PC-3 (cell line): Measurements from ENCODE around the gene REXO4.

ENCODE experiments used
- EZH2 ChIP-seq: fragments of 300-600 bp; sonication (generic); IDR thresholded peaks from one replicate; pipeline ENCODE4 v1.6.1; 2017; ENCODE audit warnings: antibody characterized with exemption, mild to moderate bottlenecking, low read length; ENCODE audit not compliant: unreplicated experiment
- EZH2phosphoT487 ChIP-seq: fragments of 300-600 bp; sonication (generic); IDR thresholded peaks from 2 replicates; pipeline ENCODE4 v1.6.1; 2018; ENCODE audit warnings: mild to moderate bottlenecking, antibody characterized with exemption, low read length, borderline replicate concordance
- TF ChIP-seq, protein P1 (sequence below): fragments of 300-600 bp; sonication (generic); conservative IDR thresholded peaks from 2 replicates; pipeline ENCODE4 v1.5.1; 2017; ENCODE audit warnings: antibody characterized with exemption, low read depth, mild to moderate bottlenecking, low read length

DNA sequence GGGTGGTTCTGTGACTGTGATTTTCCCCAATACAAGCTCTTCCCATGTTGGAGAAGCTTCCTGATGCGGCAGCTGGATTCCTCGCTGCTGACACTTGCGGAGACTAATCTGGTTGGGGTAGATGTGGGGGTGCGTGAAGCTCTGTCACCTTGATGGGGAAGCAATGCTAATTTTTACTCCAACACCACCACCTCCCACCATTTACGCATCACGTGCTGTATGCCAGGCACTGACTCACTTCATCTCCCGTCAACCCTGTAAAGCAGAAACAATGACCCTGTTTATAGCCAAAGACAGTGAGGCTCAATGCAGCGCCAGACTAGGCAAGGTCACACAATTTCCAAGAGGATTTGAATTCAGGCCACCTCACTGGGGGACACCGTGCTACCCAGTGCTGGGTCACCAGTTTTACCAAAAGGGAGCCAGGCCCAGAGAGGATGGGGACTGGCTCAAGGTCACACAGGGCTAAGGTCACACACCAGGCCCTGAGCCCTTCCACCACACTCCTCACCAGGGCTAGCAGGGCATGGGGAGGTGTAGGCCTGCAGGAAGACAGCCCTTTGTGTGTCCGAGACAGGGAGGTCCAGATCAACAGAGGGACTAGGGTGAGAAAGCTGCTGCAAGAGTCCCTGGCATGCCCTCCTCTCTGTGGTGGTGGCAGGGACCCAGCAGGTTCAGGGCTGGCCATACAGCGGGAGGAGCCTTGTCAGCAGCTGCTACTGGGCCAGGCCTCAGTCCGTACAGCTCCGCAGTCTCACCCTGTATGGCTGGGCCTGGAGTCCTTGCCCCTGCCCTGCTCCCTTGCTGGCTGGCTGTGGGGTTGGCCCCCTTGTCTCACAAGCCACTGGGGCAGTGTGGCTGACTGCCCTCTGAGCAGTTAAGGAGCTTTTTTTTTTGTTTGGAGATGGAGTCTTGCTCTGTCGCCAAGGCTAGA is 38.4 kb downstream of the REXO4 start:
- TF ChIP-seq, protein P1, sequence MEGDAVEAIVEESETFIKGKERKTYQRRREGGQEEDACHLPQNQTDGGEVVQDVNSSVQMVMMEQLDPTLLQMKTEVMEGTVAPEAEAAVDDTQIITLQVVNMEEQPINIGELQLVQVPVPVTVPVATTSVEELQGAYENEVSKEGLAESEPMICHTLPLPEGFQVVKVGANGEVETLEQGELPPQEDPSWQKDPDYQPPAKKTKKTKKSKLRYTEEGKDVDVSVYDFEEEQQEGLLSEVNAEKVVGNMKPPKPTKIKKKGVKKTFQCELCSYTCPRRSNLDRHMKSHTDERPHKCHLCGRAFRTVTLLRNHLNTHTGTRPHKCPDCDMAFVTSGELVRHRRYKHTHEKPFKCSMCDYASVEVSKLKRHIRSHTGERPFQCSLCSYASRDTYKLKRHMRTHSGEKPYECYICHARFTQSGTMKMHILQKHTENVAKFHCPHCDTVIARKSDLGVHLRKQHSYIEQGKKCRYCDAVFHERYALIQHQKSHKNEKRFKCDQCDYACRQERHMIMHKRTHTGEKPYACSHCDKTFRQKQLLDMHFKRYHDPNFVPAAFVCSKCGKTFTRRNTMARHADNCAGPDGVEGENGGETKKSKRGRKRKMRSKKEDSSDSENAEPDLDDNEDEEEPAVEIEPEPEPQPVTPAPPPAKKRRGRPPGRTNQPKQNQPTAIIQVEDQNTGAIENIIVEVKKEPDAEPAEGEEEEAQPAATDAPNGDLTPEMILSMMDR: no peak
- TF ChIP-seq EZH2phosphoT487 (no peak), EZH2 (no peak)
